K562 (cell line): Measurements from ENCODE around the gene ACAP3. TPM values are rescaled to one million over a fixed set of nuclear protein-coding genes. Genes with fewer than 3 reads are reported as not detected.

Experiments
- ATF7 ChIP-seq: fragments of 450-650 bp; IDR thresholded peaks from 2 replicates; pipeline ENCODE4 v1.7.1; 2014; ENCODE audit warnings: mild to moderate bottlenecking, moderate library complexity
- BRCA1 ChIP-seq, 2 experiments: fragments of 450-650 bp in 1 of 2; sonication (generic) in 1 of 2; formaldehyde crosslinking in 1 of 2; IDR thresholded peaks; 2 replicates each; pipeline versions ENCODE4 v1.5.0 to v1.6.1; 2017 to 2020; ENCODE audit warnings: mild to moderate bottlenecking in 1 of 2, missing genetic modification reagents in 1 of 2
- FOXJ2 ChIP-seq: fragments of 200-800 bp; sonication (Bioruptor generic); IDR thresholded peaks from 2 replicates; pipeline ENCODE4 v1.6.1; 2016; ENCODE audit warnings: missing genetic modification characterization, missing compliant biosample characterization
- HNRNPH1 ChIP-seq: fragments of 200-400 bp; formaldehyde crosslinking; optimal IDR thresholded peaks from 2 replicates; pipeline ENCODE3; 2017; ENCODE audit warnings: low read depth, mild to moderate bottlenecking, low read length, moderate library complexity
- MAZ ChIP-seq, 2 experiments: fragments of 450-650 bp in 1 of 2; sonication (generic) in 1 of 2; formaldehyde crosslinking; IDR thresholded peaks in 1 of 2; conservative IDR thresholded peaks in 1 of 2; 2 replicates each; pipeline versions ENCODE4 v1.4.0 to v1.5.0; 2020; ENCODE audit warnings: mild to moderate bottlenecking in 1 of 2, missing genetic modification reagents in 1 of 2
- NRF1 ChIP-seq, 2 experiments: fragments of 450-650 bp; IDR thresholded peaks in 1 of 2; conservative IDR thresholded peaks in 1 of 2; 2 replicates each; pipeline ENCODE4 v1.6.1; 2014; ENCODE audit warnings: mild to moderate bottlenecking in 2 of 2
- POLR2AphosphoS5 ChIP-seq: IDR thresholded peaks from 2 replicates; pipeline ENCODE4 v1.6.1; 2011; ENCODE audit warnings: mild to moderate bottlenecking, low read depth, low read length, moderate library complexity; ENCODE audit not compliant: control insufficient read depth, insufficient read depth
- POLR2G ChIP-seq: fragments of 200-400 bp; formaldehyde crosslinking; IDR thresholded peaks from 2 replicates; pipeline ENCODE4 v1.6.1; 2017; ENCODE audit warnings: low read depth, mild to moderate bottlenecking, antibody characterized with exemption, low read length, moderate library complexity
- SNIP1 ChIP-seq: fragments of 450-650 bp; IDR thresholded peaks from 2 replicates; pipeline ENCODE4 v1.7.1; 2017; ENCODE audit warnings: low read depth, mild to moderate bottlenecking
- SP2 ChIP-seq: IDR thresholded peaks from 2 replicates; pipeline ENCODE4 v1.6.1; 2011; ENCODE audit warnings: mild to moderate bottlenecking, low read depth, low read length, moderate library complexity; ENCODE audit not compliant: poor library complexity, severe bottlenecking; ENCODE audit errors: extremely low read depth
- SUPT5H ChIP-seq: fragments of 450-650 bp; IDR thresholded peaks from 2 replicates; pipeline ENCODE4 v1.6.1; 2016
- TAF15 ChIP-seq: fragments of 200-400 bp; formaldehyde crosslinking; IDR thresholded peaks from 2 replicates; pipeline ENCODE4 v1.6.1; 2017; ENCODE audit warnings: mild to moderate bottlenecking, low read depth, low read length, moderate library complexity
- TAF9B ChIP-seq: fragments of 450-650 bp; IDR thresholded peaks from 2 replicates; pipeline ENCODE4 v1.6.1; 2018; ENCODE audit warnings: mild to moderate bottlenecking; ENCODE audit not compliant: partially characterized antibody
- TSC22D4 ChIP-seq: fragments of 450-650 bp; IDR thresholded peaks from 2 replicates; pipeline ENCODE4 v1.6.1; 2016; ENCODE audit warnings: missing genetic modification characterization, missing biosample characterization, control low read depth
- YY1 ChIP-seq, 3 experiments: IDR thresholded peaks; 2 replicates each; pipeline ENCODE4 v1.6.1; 2011; ENCODE audit warnings: low read length in 2 of 3, mild to moderate bottlenecking in 2 of 3, moderate library complexity in 2 of 3, borderline replicate concordance in 1 of 3, control low read depth in 1 of 3, low read depth in 1 of 3; ENCODE audit not compliant: insufficient read depth in 3 of 3, insufficient replicate concordance in 2 of 3, control insufficient read depth in 1 of 3, insufficient read length in 1 of 3; ENCODE audit errors: extremely low read depth in 1 of 3
- ZBTB1 ChIP-seq: sonication (generic); formaldehyde crosslinking; IDR thresholded peaks from 2 replicates; pipeline ENCODE4 v1.8.1; 2023; ENCODE audit warnings: missing genetic modification reagents, low read depth, mild to moderate bottlenecking, borderline replicate concordance
- ZNF232 ChIP-seq: sonication (generic); formaldehyde crosslinking; IDR thresholded peaks from 2 replicates; pipeline ENCODE4 v1.8.0; 2022; ENCODE audit warnings: mild to moderate bottlenecking, missing genetic modification reagents
- polyA plus RNA-seq, 8 experiments: library from polyadenylated mRNA; depleted of rRNA in 4 of 8; stranded (reverse) in 5 of 8; unstranded in 3 of 8; fragments of >200 nt; fragmentation: Nextera tagmentation in 2 of 8; fragmentation: Illumina TruSeq in 1 of 8; extraction: Ambion mirVana in 2 of 8; extraction: Trizol in 1 of 8; gene quantifications; 2 replicates each; pipeline versions ENCODE4 v1.2.1 to v1.2.3, GENCODE V29; 2011 to 2014; ENCODE audit warnings: inconsistent platforms in 1 of 8, missing spikeins in 1 of 8
- total RNA-seq, 7 experiments: library from RNA; depleted of rRNA in 6 of 7; stranded (reverse); fragments of >200 nt in 6 of 7; fragmentation: Illumina TruSeq in 2 of 7; extraction: Trizol in 2 of 7; gene quantifications; 2 replicates each; pipeline versions ENCODE4 v1.2.1 to v1.2.3, GENCODE V29; 2011 to 2021; ENCODE audit warnings: low replicate concordance in 1 of 7
- TF ChIP-seq, protein P1 (sequence below): sonication (generic); formaldehyde crosslinking; IDR thresholded peaks from 2 replicates; pipeline ENCODE4 v1.8.0; 2022; ENCODE audit warnings: mild to moderate bottlenecking, missing genetic modification reagents, borderline replicate concordance
- TF ChIP-seq, protein P2 (sequence below): fragments of 250-450 bp; sonication (Bioruptor Pico); IDR thresholded peaks from 2 replicates; pipeline ENCODE4 v1.9.0; 2021; ENCODE audit warnings: mild to moderate bottlenecking, inconsistent platforms
- TF ChIP-seq, protein P3 (sequence below): fragments of 250-450 bp; sonication (Bioruptor Pico); IDR thresholded peaks from 2 replicates; pipeline ENCODE4 v1.8.0; 2021; ENCODE audit warnings: mild to moderate bottlenecking, moderate library complexity

ACAP3 gene
- total and polyA plus RNA-seq, 9 of the 15 experiments (the other 6 are each of a cell fraction or from before 2014, with no cell fraction given), result 0.01 to 49.0 (median 12.0) TPM

DNA sequence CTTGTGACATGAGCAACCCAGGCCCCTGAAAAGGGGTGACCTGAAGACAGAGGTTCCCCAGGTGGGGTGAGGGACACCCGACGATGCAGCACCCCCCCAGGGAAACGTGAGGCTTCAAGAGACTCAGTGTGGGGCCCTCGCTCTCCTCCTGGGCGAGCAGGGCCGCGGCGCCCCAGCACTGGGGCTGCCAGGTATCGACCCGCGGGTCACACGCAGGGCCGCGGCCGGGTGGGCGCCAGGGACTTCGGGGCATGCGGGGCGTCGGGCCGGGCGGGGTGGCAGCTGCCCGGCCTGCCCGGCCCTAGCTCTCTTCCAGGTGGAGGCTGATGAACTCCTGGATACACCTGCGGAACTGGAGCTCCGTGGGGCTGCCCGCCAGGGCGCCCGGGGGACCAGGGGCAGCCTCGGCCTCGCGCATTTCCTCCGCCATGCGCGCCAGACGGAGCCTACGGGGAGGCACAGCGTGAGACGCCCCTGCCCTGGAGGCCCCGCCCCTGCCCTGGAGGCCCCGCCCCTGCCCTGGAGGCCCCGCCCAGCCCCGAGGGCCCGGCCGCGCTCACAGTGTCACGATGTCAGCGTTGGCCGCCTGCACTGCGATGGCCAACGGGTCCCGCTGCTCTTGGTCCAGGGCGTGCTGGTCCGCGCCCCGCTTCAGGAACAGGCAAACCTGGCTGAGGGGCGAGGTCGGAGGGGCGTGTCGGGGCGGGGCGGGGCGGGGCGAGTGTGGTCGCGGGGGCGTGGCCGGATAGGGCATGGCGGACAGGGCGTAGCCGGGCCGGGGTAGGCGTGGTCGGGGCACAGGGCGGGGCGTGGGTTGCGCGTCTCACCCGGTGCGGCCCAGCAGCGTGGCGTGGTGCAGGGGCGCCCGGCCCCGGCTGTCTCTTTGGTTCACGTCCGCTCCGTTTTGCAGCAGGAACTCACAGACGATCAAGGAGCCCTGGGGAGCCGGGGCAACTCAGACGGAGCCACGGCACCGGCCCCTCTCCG, 14.2 kb downstream of the ACAP3 start (continued):
- TF ChIP-seq, protein P1, sequence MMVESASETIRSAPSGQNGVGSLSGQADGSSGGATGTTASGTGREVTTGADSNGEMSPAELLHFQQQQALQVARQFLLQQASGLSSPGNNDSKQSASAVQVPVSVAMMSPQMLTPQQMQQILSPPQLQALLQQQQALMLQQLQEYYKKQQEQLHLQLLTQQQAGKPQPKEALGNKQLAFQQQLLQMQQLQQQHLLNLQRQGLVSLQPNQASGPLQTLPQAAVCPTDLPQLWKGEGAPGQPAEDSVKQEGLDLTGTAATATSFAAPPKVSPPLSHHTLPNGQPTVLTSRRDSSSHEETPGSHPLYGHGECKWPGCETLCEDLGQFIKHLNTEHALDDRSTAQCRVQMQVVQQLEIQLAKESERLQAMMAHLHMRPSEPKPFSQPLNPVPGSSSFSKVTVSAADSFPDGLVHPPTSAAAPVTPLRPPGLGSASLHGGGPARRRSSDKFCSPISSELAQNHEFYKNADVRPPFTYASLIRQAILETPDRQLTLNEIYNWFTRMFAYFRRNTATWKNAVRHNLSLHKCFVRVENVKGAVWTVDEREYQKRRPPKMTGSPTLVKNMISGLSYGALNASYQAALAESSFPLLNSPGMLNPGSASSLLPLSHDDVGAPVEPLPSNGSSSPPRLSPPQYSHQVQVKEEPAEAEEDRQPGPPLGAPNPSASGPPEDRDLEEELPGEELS (CRISPR knock-in tag), result no peak
- peak; percentile 39 to 51; a peak in 3 of 4 replicates for TF ChIP-seq NRF1 (conservative IDR thresholded peaks at IDR 0.05 in 1 of 2, IDR thresholded peaks at IDR 0.05 in 1 of 2)
- TF ChIP-seq POLR2AphosphoS5, result no peak
- no peak for TF ChIP-seq TAF15
- no peak for TF ChIP-seq SUPT5H
- no peak for TF ChIP-seq BRCA1 (IDR thresholded peaks at IDR 0.05)
- TF ChIP-seq BRCA1 (CRISPR knock-in tag; IDR thresholded peaks at IDR 0.05), result no peak
- peak; percentile 71 for TF ChIP-seq POLR2G
- TF ChIP-seq ZNF232 (CRISPR knock-in tag), result no peak
- TF ChIP-seq ZBTB1 (CRISPR knock-in tag), result no peak
- TF ChIP-seq, protein P2, sequence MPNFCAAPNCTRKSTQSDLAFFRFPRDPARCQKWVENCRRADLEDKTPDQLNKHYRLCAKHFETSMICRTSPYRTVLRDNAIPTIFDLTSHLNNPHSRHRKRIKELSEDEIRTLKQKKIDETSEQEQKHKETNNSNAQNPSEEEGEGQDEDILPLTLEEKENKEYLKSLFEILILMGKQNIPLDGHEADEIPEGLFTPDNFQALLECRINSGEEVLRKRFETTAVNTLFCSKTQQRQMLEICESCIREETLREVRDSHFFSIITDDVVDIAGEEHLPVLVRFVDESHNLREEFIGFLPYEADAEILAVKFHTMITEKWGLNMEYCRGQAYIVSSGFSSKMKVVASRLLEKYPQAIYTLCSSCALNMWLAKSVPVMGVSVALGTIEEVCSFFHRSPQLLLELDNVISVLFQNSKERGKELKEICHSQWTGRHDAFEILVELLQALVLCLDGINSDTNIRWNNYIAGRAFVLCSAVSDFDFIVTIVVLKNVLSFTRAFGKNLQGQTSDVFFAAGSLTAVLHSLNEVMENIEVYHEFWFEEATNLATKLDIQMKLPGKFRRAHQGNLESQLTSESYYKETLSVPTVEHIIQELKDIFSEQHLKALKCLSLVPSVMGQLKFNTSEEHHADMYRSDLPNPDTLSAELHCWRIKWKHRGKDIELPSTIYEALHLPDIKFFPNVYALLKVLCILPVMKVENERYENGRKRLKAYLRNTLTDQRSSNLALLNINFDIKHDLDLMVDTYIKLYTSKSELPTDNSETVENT (CRISPR knock-in tag), result peak; percentile 49; the same call in 1 of the 2 replicates
- peak in 2 of 3 experiments; percentile 79 for TF ChIP-seq YY1 (IDR thresholded peaks at IDR 0.05; ENCODE audit: borderline replicate concordance in 1 of 3, control insufficient read depth in 1 of 3, extremely low read depth in 1 of 3, insufficient read depth in 3 of 3, insufficient read length in 1 of 3, insufficient replicate concordance in 2 of 3, low read depth in 1 of 3, low read length in 2 of 3)
- TF ChIP-seq SP2, result peak; percentile 7
- TF ChIP-seq, protein P3, sequence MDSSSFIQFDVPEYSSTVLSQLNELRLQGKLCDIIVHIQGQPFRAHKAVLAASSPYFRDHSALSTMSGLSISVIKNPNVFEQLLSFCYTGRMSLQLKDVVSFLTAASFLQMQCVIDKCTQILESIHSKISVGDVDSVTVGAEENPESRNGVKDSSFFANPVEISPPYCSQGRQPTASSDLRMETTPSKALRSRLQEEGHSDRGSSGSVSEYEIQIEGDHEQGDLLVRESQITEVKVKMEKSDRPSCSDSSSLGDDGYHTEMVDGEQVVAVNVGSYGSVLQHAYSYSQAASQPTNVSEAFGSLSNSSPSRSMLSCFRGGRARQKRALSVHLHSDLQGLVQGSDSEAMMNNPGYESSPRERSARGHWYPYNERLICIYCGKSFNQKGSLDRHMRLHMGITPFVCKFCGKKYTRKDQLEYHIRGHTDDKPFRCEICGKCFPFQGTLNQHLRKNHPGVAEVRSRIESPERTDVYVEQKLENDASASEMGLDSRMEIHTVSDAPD (CRISPR knock-in tag), result no peak
- no peak for TF ChIP-seq ATF7
- no peak for TF ChIP-seq SNIP1
- no peak for TF ChIP-seq HNRNPH1
- TF ChIP-seq TSC22D4 (tag), result no peak
- no peak for TF ChIP-seq FOXJ2 (tag)
- TF ChIP-seq MAZ (CRISPR knock-in tag; conservative IDR thresholded peaks at IDR 0.05 in 1 of 2, IDR thresholded peaks at IDR 0.05 in 1 of 2), result peak; percentile 15 to 66; a peak in 2 of 4 replicates
- no peak for TF ChIP-seq TAF9B
